SK-N-SH (cell line): Measurements from ENCODE around the gene CRIP1. TPM values are rescaled to one million over a fixed set of nuclear protein-coding genes. Genes with fewer than 3 reads are reported as not detected.

Experiments used
- CTCF ChIA-PET: fragments of 300-600, 350-600 bp; formaldehyde crosslinking; extraction: SDS; loops from one replicate; lab custom pipeline; 2021; lab: Yijun Ruan, JAX
- POLR2A ChIA-PET: fragments of 350-600 bp; sonication (Branson Sonifier 250); formaldehyde crosslinking; extraction: SDS; loops from one replicate; lab custom pipeline; 2020; ENCODE audit warnings: antibody characterized with exemption, inconsistent platforms; lab: Yijun Ruan, JAX
- DNase-seq: peaks from one replicate; pipeline ENCODE4 v3.0.0; 2012
- H2AFZ ChIP-seq: fragments of 200-600 bp; sonication (generic); 2 replicates; pipeline ENCODE4 v1.8.1; 2016; ENCODE audit warnings: antibody characterized with exemption, mild to moderate bottlenecking, low read depth
- H3F3A ChIP-seq: fragments of 200-600 bp; sonication (generic); replicated peaks from 2 replicates; pipeline ENCODE3; 2016; ENCODE audit warnings: antibody characterized with exemption, mild to moderate bottlenecking; ENCODE audit not compliant: insufficient read depth
- H3K27ac ChIP-seq, 2 experiments: fragments of 200-500 bp in 1 of 2; fragments of 200-600 bp in 1 of 2; sonication (Bioruptor generic) in 1 of 2; sonication (generic), shearing (Covaris generic) in 1 of 2; 2 replicates each; pipeline versions ENCODE4 v1.5.1 to v1.6.1; 2014 to 2016; ENCODE audit warnings: low read depth in 2 of 2, inconsistent platforms in 1 of 2, low read length in 1 of 2, mild to moderate bottlenecking in 1 of 2, mixed read lengths in 1 of 2
- H3K27me3 ChIP-seq: fragments of 200-600 bp; sonication (generic), shearing (Covaris generic); 2 replicates; pipeline ENCODE4 v1.6.1; 2016; ENCODE audit warnings: mixed run types; ENCODE audit not compliant: insufficient read depth
- H3K36me3 ChIP-seq, 2 experiments: fragments of 200-500 bp in 1 of 2; fragments of 200-600 bp in 1 of 2; sonication (Bioruptor generic) in 1 of 2; sonication (generic) in 1 of 2; replicated peaks in 1 of 2; 2 replicates each; pipeline versions ENCODE3 to v1.5.1; 2014 to 2016; ENCODE audit warnings: low read length in 1 of 2, mild to moderate bottlenecking in 1 of 2; ENCODE audit not compliant: insufficient read depth in 2 of 2, control insufficient read depth in 1 of 2
- H3K4me1 ChIP-seq, 2 experiments: fragments of 200-500 bp in 1 of 2; fragments of 200-600 bp in 1 of 2; sonication (Bioruptor generic) in 1 of 2; sonication (generic), shearing (Covaris generic) in 1 of 2; 2 replicates each; pipeline versions ENCODE4 v1.5.1 to v1.6.1; 2014 to 2016; ENCODE audit warnings: low read depth in 1 of 2, low read length in 1 of 2, mixed run types in 1 of 2; ENCODE audit not compliant: insufficient read depth in 2 of 2, control insufficient read depth in 1 of 2
- H3K4me2 ChIP-seq: fragments of 200-600 bp; sonication (generic), shearing (Covaris generic); 2 replicates; pipeline ENCODE4 v1.6.1; 2017; ENCODE audit warnings: mixed run types
- H3K4me3 ChIP-seq, 2 experiments: fragments of 200-500 bp in 1 of 2; fragments of 200-600 bp in 1 of 2; sonication (Bioruptor generic) in 1 of 2; sonication (generic), shearing (Covaris generic) in 1 of 2; 2 replicates each; pipeline versions ENCODE4 v1.5.1 to v1.8.1; 2014 to 2016; ENCODE audit warnings: low read depth in 2 of 2, inconsistent platforms in 1 of 2, low read length in 1 of 2, mild to moderate bottlenecking in 1 of 2, mixed read lengths in 1 of 2, moderate library complexity in 1 of 2
- H3K79me2 ChIP-seq: fragments of 200-600 bp; sonication (generic); 2 replicates; pipeline ENCODE4 v1.8.1; 2017; ENCODE audit warnings: mild to moderate bottlenecking; ENCODE audit not compliant: insufficient read depth
- H3K9ac ChIP-seq: fragments of 200-600 bp; sonication (generic); 2 replicates; pipeline ENCODE4 v1.6.1; 2017; ENCODE audit warnings: mixed run types
- H3K9me2 ChIP-seq: fragments of 200-600 bp; sonication (generic); 2 replicates; pipeline ENCODE4 v1.6.1; 2017; ENCODE audit warnings: mixed run types
- H3K9me3 ChIP-seq: fragments of 200-600 bp; sonication (generic); 2 replicates; pipeline ENCODE4 v1.6.1; 2017; ENCODE audit warnings: mixed run types, mild to moderate bottlenecking, moderate library complexity
- H4K20me1 ChIP-seq: fragments of 200-600 bp; sonication (generic); 2 replicates; pipeline ENCODE4 v1.6.1; 2017; ENCODE audit warnings: mild to moderate bottlenecking, mixed run types; ENCODE audit not compliant: insufficient read depth
- CHD2 ChIP-seq: fragments of 150-350 bp; IDR thresholded peaks from 2 replicates; pipeline ENCODE4 v1.6.1; 2018; ENCODE audit warnings: low read length; ENCODE audit not compliant: partially characterized antibody
- EP300 ChIP-seq, 2 experiments: IDR thresholded peaks; 2 replicates each; pipeline versions ENCODE4 v1.4.0 to v1.6.1; 2012; ENCODE audit warnings: borderline replicate concordance in 1 of 2, low read depth in 1 of 2, low read length in 1 of 2
- EZH2phosphoT487 ChIP-seq: fragments of 200-600 bp; sonication (generic); IDR thresholded peaks from 2 replicates; pipeline ENCODE4 v1.6.1; 2017; ENCODE audit warnings: low read depth, mixed run types, mild to moderate bottlenecking, antibody characterized with exemption, moderate library complexity, borderline replicate concordance
- FOXJ3 ChIP-seq: sonication (generic); formaldehyde crosslinking; IDR thresholded peaks from 2 replicates; pipeline ENCODE4 v1.5.1; 2020; ENCODE audit warnings: mild to moderate bottlenecking, missing genetic modification reagents
- GABPA ChIP-seq: IDR thresholded peaks from 2 replicates; pipeline ENCODE4 v1.4.0; 2012; ENCODE audit warnings: low read depth, mild to moderate bottlenecking
- GATA2 ChIP-seq: sonication (generic); formaldehyde crosslinking; IDR thresholded peaks from 2 replicates; pipeline ENCODE4 v1.5.0; 2020; ENCODE audit warnings: mild to moderate bottlenecking, missing genetic modification reagents
- IRF3 ChIP-seq: fragments of 150-350 bp; IDR thresholded peaks from 2 replicates; pipeline ENCODE4 v1.6.1; 2016; ENCODE audit warnings: mild to moderate bottlenecking, low read depth, low read length
- MAX ChIP-seq: IDR thresholded peaks from 2 replicates; pipeline ENCODE4 v1.4.0; 2012; ENCODE audit warnings: low read depth
- MEF2A ChIP-seq: IDR thresholded peaks from 2 replicates; pipeline ENCODE4 v1.4.0; 2012; ENCODE audit warnings: low read depth, borderline replicate concordance
- NFIC ChIP-seq: IDR thresholded peaks from 2 replicates; pipeline ENCODE4 v1.4.0; 2012; ENCODE audit warnings: borderline replicate concordance
- NRF1 ChIP-seq: IDR thresholded peaks from 2 replicates; pipeline ENCODE4 v1.6.1; 2012; ENCODE audit warnings: low read depth, mild to moderate bottlenecking, low read length
- RAD21 ChIP-seq: IDR thresholded peaks from 2 replicates; pipeline ENCODE4 v1.6.1; 2012; ENCODE audit warnings: mild to moderate bottlenecking, low read length
- RFX5 ChIP-seq: IDR thresholded peaks from 2 replicates; pipeline ENCODE4 v1.6.1; 2012; ENCODE audit warnings: mild to moderate bottlenecking, improper control_type of control experiment, low read length
- RXRA ChIP-seq: IDR thresholded peaks from 2 replicates; pipeline ENCODE4 v1.4.0; 2012; ENCODE audit warnings: low read depth, mild to moderate bottlenecking, borderline replicate concordance
- SIN3A ChIP-seq: IDR thresholded peaks from 2 replicates; pipeline ENCODE4 v1.6.1; 2012; ENCODE audit warnings: low read depth, mild to moderate bottlenecking, low read length, moderate library complexity, borderline replicate concordance
- SMC3 ChIP-seq: IDR thresholded peaks from 2 replicates; pipeline ENCODE4 v1.6.1; 2012; ENCODE audit warnings: low read depth, low read length, improper control_type of control experiment
- TAF1 ChIP-seq: IDR thresholded peaks from 2 replicates; pipeline ENCODE4 v1.6.1; 2012; ENCODE audit warnings: low read depth, mild to moderate bottlenecking, low read length, moderate library complexity, borderline replicate concordance
- TCF12 ChIP-seq: IDR thresholded peaks from 2 replicates; pipeline ENCODE4 v1.4.0; 2012
- TEAD4 ChIP-seq: IDR thresholded peaks from 2 replicates; pipeline ENCODE4 v1.4.0; 2012; ENCODE audit warnings: mild to moderate bottlenecking, borderline replicate concordance; ENCODE audit not compliant: insufficient read depth
- USF1 ChIP-seq: IDR thresholded peaks from 2 replicates; pipeline ENCODE4 v1.4.0; 2012; ENCODE audit warnings: low read depth, borderline replicate concordance
- USF2 ChIP-seq: fragments of 150-350 bp; IDR thresholded peaks from 2 replicates; pipeline ENCODE4 v1.6.1; 2017; ENCODE audit warnings: antibody characterized with exemption, low read length, low read depth, borderline replicate concordance
- WGBS: methylation state at CpG from one replicate; pipeline ENCODE4 v1.1.6; 2017; ENCODE audit warnings: low lambda C conversion rate; 5-methylcytosine and 5-hydroxymethylcytosine counted together
- polyA plus RNA-seq, 3 experiments: library from polyadenylated mRNA; depleted of rRNA; stranded (reverse); fragments of >200 nt; gene quantifications; 2 replicates each; pipeline ENCODE4 v1.2.3, GENCODE V29; 2012

CRIP1 gene
- polyA plus RNA-seq, 1 of the 3 experiments (the other 2 are of a cell fraction): 0.72 TPM

- Histone ChIP-seq H3K9ac (no peak overlapping the region), H3K79me2 (peaks cover 70% of the 10 kb centered on the region), H3K4me1 (peaks cover 0 to 8% of the 10 kb centered on the region in 2 experiments; a peak in 1 of 4 replicates), H3K27ac (no peak overlapping the region; a peak in 1 of 4 replicates), H3K4me3 (no peak overlapping the region), H2AFZ (no peak overlapping the region), H3K36me3 (peaks cover 3 to 30% of the 10 kb centered on the region in 2 experiments), H3K9me2 (no peaks in the 10 kb centered on the region), H4K20me1 (peaks cover 65% of the 10 kb centered on the region), H3K27me3 (no peaks in the 10 kb centered on the region), H3K9me3 (no peaks in the 10 kb centered on the region), H3F3A (no peaks in the 10 kb centered on the region), H3K4me2 (no peak overlapping the region)
- TF ChIP-seq MEF2A (no peak), NRF1 (no peak), RFX5 (no peak), NFIC (no peak), SIN3A (no peak), GABPA (no peak), SMC3 (no peak), EZH2phosphoT487 (no peak), USF1 (no peak), USF2 (no peak), TEAD4 (no peak)
- ChIA-PET POLR2A (no interaction called here), CTCF (interaction anchor here (1.2 to 3.5 kb wide), 3 partner anchors 9 to 51 kb away, joined by 3 to 18 read pairs (median 11); no protein-coding TSS in a partner anchor)
- no peak for DNase-seq
- WGBS: 76% methylated on average over 4 of the region's 11 CpGs
Measured at GRCh38 chr14:105439179-105439578, 47.5 kb upstream of the CRIP1 start.

GRCh38 chr14:105439710-105440553 is 46.8 kb upstream of the CRIP1 start:
- Histone ChIP-seq H3K9me3 (no peaks in the 10 kb centered on the region), H3K36me3 (peaks cover 3 to 30% of the 10 kb centered on the region in 2 experiments), H3K4me2 (no peak overlapping the region), H3K9ac (no peak overlapping the region), H3K79me2 (peaks cover 68% of the 10 kb centered on the region), H3K27ac (no peak overlapping the region), H3K9me2 (no peaks in the 10 kb centered on the region), H2AFZ (no peak overlapping the region), H3K27me3 (no peaks in the 10 kb centered on the region), H3F3A (no peaks in the 10 kb centered on the region), H3K4me1 (peaks cover 0 to 8% of the 10 kb centered on the region in 2 experiments; a peak in 1 of 4 replicates), H3K4me3 (no peak overlapping the region), H4K20me1 (peaks cover 60% of the 10 kb centered on the region)
- DNase-seq: peak; percentile 68
- ChIA-PET CTCF (interaction anchor here (3.0 to 3.5 kb wide), 2 partner anchors 8 to 50 kb away, joined by 11 to 18 read pairs; no protein-coding TSS in a partner anchor), POLR2A (no interaction called here)
- WGBS: 97% methylated on average over 7 of the region's 33 CpGs
- TF ChIP-seq SMC3: no peak
- TF ChIP-seq EP300 (IDR thresholded peaks at IDR 0.05; ENCODE audit: borderline replicate concordance in 1 of 2, low read depth in 1 of 2, low read length in 1 of 2): no peak
- TF ChIP-seq CHD2: no peak
- TF ChIP-seq GABPA: no peak
- TF ChIP-seq TAF1: no peak
- TF ChIP-seq FOXJ3: no peak
- TF ChIP-seq TCF12: no peak
- TF ChIP-seq RXRA: no peak
- no peak for TF ChIP-seq SIN3A
- no peak for TF ChIP-seq IRF3
- TF ChIP-seq MAX: no peak
- TF ChIP-seq RAD21: no peak
- no peak for TF ChIP-seq GATA2 (CRISPR knock-in tag)
- no peak for TF ChIP-seq NRF1
